HepG2 (cell line): ENCODE data around the gene ZNF217. TPM values are rescaled to one million over a fixed set of nuclear protein-coding genes. Genes with fewer than 3 reads are reported as not detected.

ENCODE experiments used
- ARNT2 ChIP-seq: sonication (generic); formaldehyde crosslinking; IDR thresholded peaks from 2 replicates; pipeline ENCODE4 v1.8.0; 2022; ENCODE audit warnings: mild to moderate bottlenecking, low read depth, missing genetic modification reagents, moderate library complexity
- BORCS8-MEF2B ChIP-seq: sonication (generic); formaldehyde crosslinking; IDR thresholded peaks from 2 replicates; pipeline ENCODE4 v1.8.0; 2022; ENCODE audit warnings: mild to moderate bottlenecking, missing genetic modification reagents
- BRCA1 ChIP-seq: sonication (generic); formaldehyde crosslinking; IDR thresholded peaks from 2 replicates; pipeline ENCODE4 v1.4.0; 2020; ENCODE audit warnings: missing genetic modification reagents
- CHCHD3 ChIP-seq: sonication (generic); formaldehyde crosslinking; IDR thresholded peaks from 2 replicates; pipeline ENCODE4 v1.8.0; 2022; ENCODE audit warnings: mild to moderate bottlenecking, missing genetic modification reagents, moderate library complexity
- DZIP1 ChIP-seq: sonication (generic); formaldehyde crosslinking; IDR thresholded peaks from 2 replicates; pipeline ENCODE4 v1.5.0; 2020; ENCODE audit warnings: mild to moderate bottlenecking, missing genetic modification reagents
- FOXP4 ChIP-seq: sonication (generic); formaldehyde crosslinking; IDR thresholded peaks from 2 replicates; pipeline ENCODE4 v1.4.0; 2020; ENCODE audit warnings: missing genetic modification reagents
- GLMP ChIP-seq: sonication (generic); formaldehyde crosslinking; IDR thresholded peaks from 2 replicates; pipeline ENCODE4 v1.9.0; 2021; ENCODE audit warnings: missing genetic modification reagents, mild to moderate bottlenecking, borderline replicate concordance
- HNRNPH1 ChIP-seq: fragments of 200-400 bp; formaldehyde crosslinking; optimal IDR thresholded peaks from 2 replicates; pipeline ENCODE3; 2017; ENCODE audit warnings: mild to moderate bottlenecking, low read depth, low read length
- KLF9 ChIP-seq: IDR thresholded peaks from 2 replicates; pipeline ENCODE4 v1.6.1; 2016; ENCODE audit warnings: low read depth
- MED13 ChIP-seq: sonication (generic); formaldehyde crosslinking; IDR thresholded peaks from 2 replicates; pipeline ENCODE4 v1.5.0; 2020; ENCODE audit warnings: missing genetic modification reagents
- MIER3 ChIP-seq: IDR thresholded peaks from 2 replicates; pipeline ENCODE4 v1.6.1; 2016; ENCODE audit warnings: missing compliant biosample characterization, borderline replicate concordance
- NCOA5 ChIP-seq: sonication (generic); formaldehyde crosslinking; IDR thresholded peaks from 2 replicates; pipeline ENCODE4 v1.4.0; 2020; ENCODE audit warnings: missing genetic modification reagents
- NRL ChIP-seq: sonication (generic); formaldehyde crosslinking; IDR thresholded peaks from 2 replicates; pipeline ENCODE4 v1.5.0; 2020; ENCODE audit warnings: missing genetic modification reagents, mild to moderate bottlenecking, moderate library complexity, borderline replicate concordance
- POLR2AphosphoS5 ChIP-seq: IDR thresholded peaks from 2 replicates; pipeline ENCODE4 v1.6.1; 2012; ENCODE audit warnings: low read depth, low read length
- REPIN1 ChIP-seq: sonication (generic); formaldehyde crosslinking; IDR thresholded peaks from 2 replicates; pipeline ENCODE4 v1.8.0; 2022; ENCODE audit warnings: missing genetic modification reagents, low read depth, mild to moderate bottlenecking, borderline replicate concordance
- ZMYM3 ChIP-seq: sonication (generic); formaldehyde crosslinking; IDR thresholded peaks from 2 replicates; pipeline ENCODE4 v1.5.1; 2020; ENCODE audit warnings: mild to moderate bottlenecking, missing genetic modification reagents
- ZNF530 ChIP-seq: sonication (generic); formaldehyde crosslinking; IDR thresholded peaks from 2 replicates; pipeline ENCODE4 v1.5.0; 2020; ENCODE audit warnings: low read depth, mild to moderate bottlenecking, missing genetic modification reagents
- ZNF558 ChIP-seq: sonication (generic); formaldehyde crosslinking; IDR thresholded peaks from 2 replicates; pipeline ENCODE4 v1.9.0; 2022; ENCODE audit warnings: mild to moderate bottlenecking, missing genetic modification reagents, borderline replicate concordance
- ZNF605 ChIP-seq: sonication (generic); formaldehyde crosslinking; IDR thresholded peaks from 2 replicates; pipeline ENCODE4 v1.8.0; 2022; ENCODE audit warnings: mild to moderate bottlenecking, missing genetic modification reagents
- ZNF615 ChIP-seq: sonication (generic); formaldehyde crosslinking; IDR thresholded peaks from 2 replicates; pipeline ENCODE4 v1.5.0; 2020; ENCODE audit warnings: mild to moderate bottlenecking, missing genetic modification reagents, borderline replicate concordance
- ZNF780A ChIP-seq: sonication (generic); formaldehyde crosslinking; IDR thresholded peaks from 2 replicates; pipeline ENCODE4 v1.8.0; 2022; ENCODE audit warnings: mild to moderate bottlenecking, missing genetic modification reagents, moderate library complexity
- ZNF800 ChIP-seq: sonication (generic); formaldehyde crosslinking; IDR thresholded peaks from 2 replicates; pipeline ENCODE4 v1.4.0; 2020; ENCODE audit warnings: missing genetic modification reagents
- polyA plus RNA-seq, 8 experiments: library from polyadenylated mRNA; depleted of rRNA in 3 of 8; stranded (reverse) in 7 of 8; unstranded in 1 of 8; fragments of >200 nt; fragmentation: Illumina TruSeq in 4 of 8; extraction: Trizol in 4 of 8; gene quantifications; 2 replicates each; pipeline versions ENCODE4 v1.2.1 to v1.2.3, GENCODE V29; 2011 to 2016; ENCODE audit warnings: low read depth in 4 of 8, missing spikeins in 1 of 8, mixed read lengths in 1 of 8; ENCODE audit not compliant: insufficient read depth in 1 of 8
- total RNA-seq, 5 experiments: library from RNA; depleted of rRNA; stranded (reverse); fragments of >200 nt; fragmentation: Illumina TruSeq; extraction: Trizol; gene quantifications; 2 replicates each; pipeline ENCODE4 v1.2.3, GENCODE V29; 2016; ENCODE audit warnings: low read depth in 1 of 5

The ZNF217 gene
- total and polyA plus RNA-seq, 2 of the 13 experiments (the other 11 are each of a cell fraction or from before 2014, with no cell fraction given): 22.3 to 29.8 TPM

GRCh38 chr20:53594068-53595017, 704 bp upstream of the ZNF217 start (continued):
- TF ChIP-seq MIER3 (CRISPR knock-in tag): 0 out of 2 replicates have a peak, but pooled peaks have one; percentile 24
- no peak for TF ChIP-seq NRL (CRISPR knock-in tag)
- no peak for TF ChIP-seq KLF9 (CRISPR knock-in tag)
- TF ChIP-seq CHCHD3 (CRISPR knock-in tag): no peak
- peak; percentile 84 for TF ChIP-seq ARNT2 (CRISPR knock-in tag)
- TF ChIP-seq NCOA5 (CRISPR knock-in tag): no peak
- no peak for TF ChIP-seq ZNF530 (CRISPR knock-in tag)
- no peak for TF ChIP-seq ZNF800
- peak; percentile 61 for TF ChIP-seq FOXP4
- no peak for TF ChIP-seq GLMP (CRISPR knock-in tag)
- peak; percentile 43; the same call in 1 of the 2 replicates for TF ChIP-seq BORCS8-MEF2B (CRISPR knock-in tag)
- TF ChIP-seq POLR2AphosphoS5: peak; percentile 89
- TF ChIP-seq ZNF558 (CRISPR knock-in tag): peak; percentile 86; the same call in 1 of the 2 replicates
- no peak for TF ChIP-seq BRCA1
- peak; percentile 56; the same call in 1 of the 2 replicates for TF ChIP-seq REPIN1
- no peak for TF ChIP-seq ZNF780A
- no peak for TF ChIP-seq ZNF615
- peak; percentile 40; the same call in 1 of the 2 replicates for TF ChIP-seq MED13 (CRISPR knock-in tag)
- no peak for TF ChIP-seq HNRNPH1
- no peak for TF ChIP-seq ZMYM3 (CRISPR knock-in tag)
- peak; percentile 42; the same call in 1 of the 2 replicates for TF ChIP-seq DZIP1
- peak; percentile 64; the same call in 1 of the 2 replicates for TF ChIP-seq ZNF605 (CRISPR knock-in tag)
